Heart left ventricle (tissue), 16 donors: ENCODE results near the gene NTNG2. TPM values are rescaled to one million over a fixed set of nuclear protein-coding genes. Genes with fewer than 3 reads are reported as not detected.

ENCODE experiments used
- ATAC-seq, 4 donors: fragments of 200-7000 bp; cut with Tn5 transposase; one replicate each; pipeline ENCODE4 v1.9.1; 2020 to 2022; ENCODE audit warnings: moderate library complexity in 4 of 4, mild to moderate bottlenecking in 3 of 4, moderate number of reproducible peaks in 1 of 4
- DNase-seq, 5 donors: peaks; one replicate each; pipeline ENCODE4 v3.0.0-alpha.2; 2020
- H3K27ac ChIP-seq, 12 donors: fragments of 200-600 bp; sonication (generic) in 4 of 12; one replicate each; pipeline versions ENCODE4 v1.5.0 to v1.8.0; 2016 to 2022; ENCODE audit warnings: mild to moderate bottlenecking in 2 of 12
- H3K27me3 ChIP-seq, 9 donors: fragments of 200-600 bp; sonication (generic) in 2 of 9; one replicate each; pipeline versions ENCODE4 v1.5.1 to v1.8.0; 2016 to 2022; ENCODE audit warnings: mild to moderate bottlenecking in 3 of 9
- H3K36me3 ChIP-seq, 9 donors: fragments of 200-600 bp; sonication (generic) in 2 of 9; one replicate each; pipeline versions ENCODE4 v1.5.0 to v1.8.0; 2018 to 2022; ENCODE audit warnings: mild to moderate bottlenecking in 2 of 9
- H3K4me1 ChIP-seq, 12 donors: fragments of 200-600 bp; sonication (generic) in 4 of 12; one replicate each; pipeline versions ENCODE4 v1.5.0 to v1.8.0; 2016 to 2022; ENCODE audit warnings: mild to moderate bottlenecking in 3 of 12
- H3K4me3 ChIP-seq, 12 donors: fragments of 200-600 bp; sonication (generic) in 4 of 12; one replicate each; pipeline versions ENCODE4 v1.5.0 to v1.8.0; 2017 to 2022; ENCODE audit warnings: mild to moderate bottlenecking in 9 of 12, moderate library complexity in 4 of 12
- H3K9me3 ChIP-seq, 12 donors: fragments of 200-600 bp; sonication (generic) in 4 of 12; one replicate each; pipeline versions ENCODE4 v1.5.0 to v1.8.0; 2016 to 2022; ENCODE audit warnings: mild to moderate bottlenecking in 1 of 12
- POLR2A ChIP-seq, 2 donors: fragments of 450-650 bp; IDR thresholded peaks; one replicate each; pipeline ENCODE4 v1.6.1; 2017; ENCODE audit warnings: antibody characterized with exemption in 2 of 2, mild to moderate bottlenecking in 2 of 2, moderate library complexity in 2 of 2
- WGBS, 4 donors: extraction: QIAGEN DNeasy Blood & Tissue Kit in 2 of 4; methylation state at CpG; one replicate each; pipeline versions ENCODE4 v1.1.5 to v1.1.7; 2013 to 2018; 5-methylcytosine and 5-hydroxymethylcytosine counted together
- intact Hi-C, 10 donors: fragments of 100-400 bp; cut with DNase I; formaldehyde crosslinking; loops; one replicate each; pipeline versions ENCODE4 v1.11.1 to v1.14.2; 2022
- polyA plus RNA-seq, 2 donors: library from polyadenylated mRNA; stranded (reverse); fragments of 200-250 nt; gene quantifications; one replicate each; pipeline ENCODE4 v1.2.3, GENCODE V29; 2013
- total RNA-seq, 9 donors: library from RNA; depleted of rRNA in 2 of 9; stranded (reverse); fragments of >200 nt in 2 of 9; fragmentation: NEBNext Ultra II Directional in 3 of 9; extraction: Animal tissue kit (Norgen Biotek cat#: 25700) in 3 of 9; gene quantifications; one replicate each; pipeline versions ENCODE4 v1.1.0 to v1.2.4, GENCODE V29; 2016 to 2023
- TF ChIP-seq, protein P1 (sequence below), 12 donors: fragments of 200-600 bp; sonication (generic) in 4 of 12; IDR thresholded peaks; one replicate each; pipeline versions ENCODE4 v1.5.0 to v1.8.0; 2018 to 2022; ENCODE audit warnings: antibody characterized with exemption in 12 of 12, mild to moderate bottlenecking in 5 of 12
- donor health status: ischemic (EF 13 %, LVEDD 7.1; RV severe dilation, severe dysfunction).
- donor health status: healthy with polysubstance abuse.
- donor health status: DM: no; HTN: yes; CAD: no.
- donor health status: DM: no; HTN: no; CAD: no.
- donor health status: ischemic (EF 25% LVEDD 6.9; RV normal size, moderate dysfunction).
- donor health status: ischemic (EF 25% LVEDD 5.7; RV mildly dilated, moderate dysfunction).
- donor health status: healthy.
- donor health status: DM: yes; HTN: yes; CAD: no.
- donor health status: ischemic (EF 35%, LVEDD 5.7; RV mildly dilated, moderate dysfunction).
- donor health status: nonischemic (EF 11% LVEDD 7.7; RV severe dilation, severe dysfunction).
- donor health status: DM: yes; HTN: yes; CAD: no.
- donor health status: PGD.
- donor health status: ischemic (EF 29% LVEDD 5.4; RV normal size, mild dysfunction).
- donor health status: nonischemic (EF 23%, LVEDD 6.1; RV moderate dilation, normal function).

The NTNG2 gene
- total and polyA plus RNA-seq, 11 donors = 0.28 to 4.1 (median 2.2) TPM

DNA sequence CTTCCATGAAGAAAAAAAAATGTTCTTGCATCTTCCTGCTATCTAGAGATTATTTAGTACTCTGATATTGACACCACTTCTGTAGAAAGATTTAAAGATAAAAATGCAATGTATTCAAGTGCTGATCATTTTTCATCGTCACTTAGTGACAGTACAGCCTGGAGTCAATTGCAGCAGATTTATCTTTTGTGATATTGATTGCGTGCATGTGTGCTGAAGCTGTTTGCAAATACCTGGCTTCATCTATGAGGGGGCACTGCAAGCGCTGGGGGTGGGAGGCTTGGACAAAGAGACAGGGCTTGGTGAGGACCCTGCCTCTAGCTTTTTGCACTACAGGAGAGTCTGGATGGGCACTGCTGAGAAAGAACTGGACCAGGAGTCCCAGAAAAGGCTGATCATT lies 44.2 kb upstream of the NTNG2 start:
- H3K4me1 ChIP-seq = no peaks in the 10 kb centered on the region
- H3K4me3 ChIP-seq = no peak overlapping the region
- ATAC-seq (no peak), DNase-seq (no peak)
- intact Hi-C loops = no loop called here
- peaks cover 0 to 33% (median 4%) of the 10 kb centered on the region in 9 donors for H3K27me3 ChIP-seq
- no peak for TF ChIP-seq POLR2A (IDR thresholded peaks at IDR 0.05)
- TF ChIP-seq, protein P1, sequence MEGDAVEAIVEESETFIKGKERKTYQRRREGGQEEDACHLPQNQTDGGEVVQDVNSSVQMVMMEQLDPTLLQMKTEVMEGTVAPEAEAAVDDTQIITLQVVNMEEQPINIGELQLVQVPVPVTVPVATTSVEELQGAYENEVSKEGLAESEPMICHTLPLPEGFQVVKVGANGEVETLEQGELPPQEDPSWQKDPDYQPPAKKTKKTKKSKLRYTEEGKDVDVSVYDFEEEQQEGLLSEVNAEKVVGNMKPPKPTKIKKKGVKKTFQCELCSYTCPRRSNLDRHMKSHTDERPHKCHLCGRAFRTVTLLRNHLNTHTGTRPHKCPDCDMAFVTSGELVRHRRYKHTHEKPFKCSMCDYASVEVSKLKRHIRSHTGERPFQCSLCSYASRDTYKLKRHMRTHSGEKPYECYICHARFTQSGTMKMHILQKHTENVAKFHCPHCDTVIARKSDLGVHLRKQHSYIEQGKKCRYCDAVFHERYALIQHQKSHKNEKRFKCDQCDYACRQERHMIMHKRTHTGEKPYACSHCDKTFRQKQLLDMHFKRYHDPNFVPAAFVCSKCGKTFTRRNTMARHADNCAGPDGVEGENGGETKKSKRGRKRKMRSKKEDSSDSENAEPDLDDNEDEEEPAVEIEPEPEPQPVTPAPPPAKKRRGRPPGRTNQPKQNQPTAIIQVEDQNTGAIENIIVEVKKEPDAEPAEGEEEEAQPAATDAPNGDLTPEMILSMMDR (IDR thresholded peaks at IDR 0.05) = no peak
- H3K36me3 ChIP-seq = no peaks in the 10 kb centered on the region
- no peak overlapping the region for H3K27ac ChIP-seq
- no peaks in the 10 kb centered on the region for H3K9me3 ChIP-seq
- 72 to 82% (median 80%) methylated on average over 3 of the region's 3 CpGs for WGBS, 4 donors

GRCh38 chr9:132121021-132121420 lies 40.8 kb upstream of the NTNG2 start:
- DNase-seq = no peak
- Histone ChIP-seq H3K4me3 (no peak overlapping the region), H3K27ac (no peak overlapping the region), H3K27me3 (peaks cover 0 to 60% (median 6%) of the 10 kb centered on the region in 9 donors), H3K36me3 (no peaks in the 10 kb centered on the region), H3K9me3 (no peaks in the 10 kb centered on the region), H3K4me1 (no peaks in the 10 kb centered on the region)
- TF ChIP-seq, protein P1 (IDR thresholded peaks at IDR 0.05) = no peak
- TF ChIP-seq POLR2A (IDR thresholded peaks at IDR 0.05) = no peak
- 90 to 96% (median 95%) methylated on average over 2 of the region's 2 CpGs for WGBS, 4 donors
- intact Hi-C loops = no loop called here
- ATAC-seq = no peak

- no peak for ATAC-seq
- peaks cover 0 to 87% (median 21%) of the 10 kb centered on the region in 9 donors for H3K27me3 ChIP-seq
- no peak overlapping the region for H3K27ac ChIP-seq
Observed at GRCh38 chr9:132124800-132125199, 37.1 kb upstream of the NTNG2 start.

GRCh38 chr9:132125361-132125760 lies 36.5 kb upstream of the NTNG2 start:
- Histone ChIP-seq H3K4me1 (no peaks in the 10 kb centered on the region), H3K36me3 (no peaks in the 10 kb centered on the region), H3K27me3 (peaks cover 0 to 87% (median 21%) of the 10 kb centered on the region in 9 donors), H3K9me3 (no peaks in the 10 kb centered on the region), H3K27ac (no peak overlapping the region), H3K4me3 (no peak overlapping the region)
- TF ChIP-seq POLR2A (IDR thresholded peaks at IDR 0.05) = no peak
- TF ChIP-seq, protein P1 (IDR thresholded peaks at IDR 0.05) = no peak
- DNase-seq (no peak), ATAC-seq (no peak)
- intact Hi-C loops = no loop called here
- 21 to 34% (median 29%) methylated on average over 7 of the region's 7 CpGs for WGBS, 4 donors

More at GRCh38 chr9:132124800-132125199, 37.1 kb upstream of the NTNG2 start:
- 37 to 47% (median 39%) methylated on average over 6 of the region's 6 CpGs for WGBS, 4 donors
- Histone ChIP-seq H3K4me1 (no peaks in the 10 kb centered on the region), H3K36me3 (no peaks in the 10 kb centered on the region), H3K9me3 (no peaks in the 10 kb centered on the region), H3K4me3 (no peak overlapping the region)
- no peak for TF ChIP-seq POLR2A (IDR thresholded peaks at IDR 0.05)
- TF ChIP-seq, protein P1 (IDR thresholded peaks at IDR 0.05) = no peak
- intact Hi-C loops = no loop called here
- no peak for DNase-seq
